ENCODE results near the gene PIP4P1.

PIP4P1 gene

GRCh38 chr14:20435582-20436362 is 25.5 kb downstream of the PIP4P1 start, which contains the start of gene KLHL33:
Gene KLHL33, minus strand, starts transcription at chr14:20436166. Its CDS starts 355 bp downstream, at chr14:20435811.
- no peak for ATAC-seq
- TF ChIP-seq GLIS3 (CRISPR knock-in tag; IDR thresholded peaks at IDR 0.05): no peak
- no peak for TF ChIP-seq CREB5 (CRISPR knock-in tag; IDR thresholded peaks at IDR 0.05; ENCODE audit: low read depth)
- no peak for TF ChIP-seq ZNF565 (CRISPR knock-in tag; conservative IDR thresholded peaks at IDR 0.05; ENCODE audit: low read depth)
- TF ChIP-seq ZNF70 (CRISPR knock-in tag; IDR thresholded peaks at IDR 0.05): no peak
- no peak for TF ChIP-seq ZFP30 (CRISPR knock-in tag; IDR thresholded peaks at IDR 0.05)
- TF ChIP-seq PPARA (CRISPR knock-in tag; IDR thresholded peaks at IDR 0.05; ENCODE audit: borderline replicate concordance): no peak
- no peak for TF ChIP-seq CSDC2 (CRISPR knock-in tag; IDR thresholded peaks at IDR 0.05)
- no peak for TF ChIP-seq POU6F1 (CRISPR knock-in tag; IDR thresholded peaks at IDR 0.05; ENCODE audit: borderline replicate concordance, low read depth)
- no peak for TF ChIP-seq CSRNP3 (CRISPR knock-in tag; IDR thresholded peaks at IDR 0.05)
- no peak for TF ChIP-seq RARB (CRISPR knock-in tag; IDR thresholded peaks at IDR 0.05)
- TF ChIP-seq TSHZ2 (CRISPR knock-in tag; IDR thresholded peaks at IDR 0.05): no peak
- no peak for TF ChIP-seq ESRRG (CRISPR knock-in tag; IDR thresholded peaks at IDR 0.05)
- TF ChIP-seq BACH2 (CRISPR knock-in tag; IDR thresholded peaks at IDR 0.05; ENCODE audit: borderline replicate concordance): no peak

- no peak for ATAC-seq
Measured at GRCh38 chr14:20434701-20435581, 26.3 kb downstream of the PIP4P1 start.

More at GRCh38 chr14:20434701-20435581, 26.3 kb downstream of the PIP4P1 start:
- TF ChIP-seq TOX (CRISPR knock-in tag; IDR thresholded peaks at IDR 0.05; ENCODE audit: borderline replicate concordance) (no peak), BACH2 (CRISPR knock-in tag; IDR thresholded peaks at IDR 0.05; ENCODE audit: borderline replicate concordance) (no peak), TSHZ2 (CRISPR knock-in tag; IDR thresholded peaks at IDR 0.05) (no peak), PPARA (CRISPR knock-in tag; IDR thresholded peaks at IDR 0.05; ENCODE audit: borderline replicate concordance) (no peak), RARB (CRISPR knock-in tag; IDR thresholded peaks at IDR 0.05) (no peak), ARNTL (CRISPR knock-in tag; IDR thresholded peaks at IDR 0.05; ENCODE audit: borderline replicate concordance, low read depth) (no peak), ZNF8 (CRISPR knock-in tag; IDR thresholded peaks at IDR 0.05) (no peak), ZNF70 (CRISPR knock-in tag; IDR thresholded peaks at IDR 0.05) (no peak), ZC3H10 (CRISPR knock-in tag; IDR thresholded peaks at IDR 0.05) (no peak), CSRNP3 (CRISPR knock-in tag; IDR thresholded peaks at IDR 0.05) (no peak), TCF4 (CRISPR knock-in tag; IDR thresholded peaks at IDR 0.05; ENCODE audit: borderline replicate concordance) (no peak), ISL1 (CRISPR knock-in tag; IDR thresholded peaks at IDR 0.05) (no peak), ESRRG (CRISPR knock-in tag; IDR thresholded peaks at IDR 0.05) (no peak)

Measured in SK-N-SH treated with all-trans-retinoic acid at 6 μM for 48 hours (cell line).